ENCODE results near the gene MAP3K20.
"Not testable (repeated sequence)": the region's sequence is repeated elsewhere in the genome, so short reads cannot be mapped to it uniquely, and the experiment has no call there.

The MAP3K20 gene

GRCh38 chr2:173235947-173236803, 160.5 kb downstream of the MAP3K20 start:
- DNase-seq (ENCODE audit: low read depth) = no peak

- no peak for DNase-seq (ENCODE audit: low read depth)
Measured at GRCh38 chr2:173238385-173238784, 162.7 kb downstream of the MAP3K20 start.

- DNase-seq (ENCODE audit: low read depth) = no peak
Measured at GRCh38 chr2:173238831-173239230, 163.2 kb downstream of the MAP3K20 start.

GRCh38 chr2:173239644-173240043, 164.0 kb downstream of the MAP3K20 start:
- peak; percentile 4 for DNase-seq (ENCODE audit: low read depth)

DNA sequence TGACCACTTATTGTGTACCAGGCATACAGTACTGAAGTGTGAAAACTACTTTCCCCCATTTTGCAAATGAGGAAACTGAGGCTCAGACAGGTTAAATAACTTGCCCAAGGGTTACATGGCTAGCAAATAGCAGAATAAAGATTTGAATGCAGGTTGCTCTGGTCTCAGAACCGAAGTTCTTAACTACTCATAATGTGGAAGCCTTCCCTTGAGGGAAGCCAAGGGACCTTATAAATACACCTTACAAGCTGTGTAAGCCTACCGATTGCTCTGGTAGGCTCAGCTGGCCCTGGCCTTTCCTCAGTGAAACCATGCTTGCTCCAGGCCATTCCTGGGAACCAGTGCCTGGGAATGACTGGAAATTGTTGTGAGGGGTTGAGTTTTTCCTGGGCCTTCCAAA, 164.4 kb downstream of the MAP3K20 start:
- no peak for DNase-seq (ENCODE audit: low read depth)

- no peak for DNase-seq (ENCODE audit: low read depth)
Measured at GRCh38 chr2:173241643-173242042, 166.0 kb downstream of the MAP3K20 start.

GRCh38 chr2:173247156-173247555, 171.5 kb downstream of the MAP3K20 start:
- DNase-seq (ENCODE audit: low read depth) = no peak

- no peak for DNase-seq (ENCODE audit: low read depth)
Measured at GRCh38 chr2:173248381-173248780, 172.7 kb downstream of the MAP3K20 start.

- DNase-seq (ENCODE audit: low read depth) = no peak
Measured at GRCh38 chr2:173249661-173250641, 174.3 kb downstream of the MAP3K20 start.

- DNase-seq (ENCODE audit: low read depth) = no peak
Measured at GRCh38 chr2:173251225-173251624, 175.6 kb downstream of the MAP3K20 start.

DNA sequence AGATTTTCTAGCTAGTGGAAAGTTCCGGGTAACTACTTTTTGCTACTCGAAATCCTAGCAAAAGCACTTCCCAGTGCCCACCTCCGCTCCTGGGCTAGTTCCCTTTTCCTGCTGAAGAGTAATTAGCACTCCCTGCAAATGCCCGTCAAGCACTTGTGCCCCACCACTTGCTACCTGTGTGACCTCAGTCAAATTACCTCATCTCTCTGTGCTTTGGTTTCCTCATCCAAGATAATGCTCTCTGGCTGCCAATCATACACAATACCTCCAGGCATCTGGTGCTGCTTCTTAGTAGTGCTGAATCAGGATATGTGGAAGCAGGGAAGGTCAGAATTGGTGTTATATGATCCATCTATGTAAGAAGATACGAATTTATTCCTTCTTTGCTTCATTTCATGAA, 176.9 kb downstream of the MAP3K20 start:
- DNase-seq (ENCODE audit: low read depth) = no peak

DNA sequence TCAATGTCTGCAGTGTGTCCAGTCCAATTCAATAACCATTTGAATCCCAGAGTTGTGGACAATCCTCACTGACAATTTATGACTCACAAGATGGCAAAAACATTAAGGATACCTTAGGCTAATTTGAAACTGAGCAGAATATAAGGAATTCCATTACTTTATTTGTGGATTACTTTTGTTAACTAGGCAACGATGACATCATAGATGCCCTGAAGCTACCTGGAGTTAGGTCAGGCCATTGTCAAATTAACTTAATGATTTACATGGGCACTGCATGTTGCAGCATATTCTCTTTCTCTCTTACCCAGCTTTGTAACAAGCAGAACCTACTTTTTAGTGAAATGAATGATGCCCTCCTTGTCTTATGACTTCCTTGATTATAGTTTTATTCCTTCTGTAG, 179.0 kb downstream of the MAP3K20 start:
- DNase-seq (ENCODE audit: low read depth) = peak; percentile 16

GRCh38 chr2:173258701-173259100, 183.1 kb downstream of the MAP3K20 start:
- DNase-seq (ENCODE audit: low read depth) = no peak

DNA sequence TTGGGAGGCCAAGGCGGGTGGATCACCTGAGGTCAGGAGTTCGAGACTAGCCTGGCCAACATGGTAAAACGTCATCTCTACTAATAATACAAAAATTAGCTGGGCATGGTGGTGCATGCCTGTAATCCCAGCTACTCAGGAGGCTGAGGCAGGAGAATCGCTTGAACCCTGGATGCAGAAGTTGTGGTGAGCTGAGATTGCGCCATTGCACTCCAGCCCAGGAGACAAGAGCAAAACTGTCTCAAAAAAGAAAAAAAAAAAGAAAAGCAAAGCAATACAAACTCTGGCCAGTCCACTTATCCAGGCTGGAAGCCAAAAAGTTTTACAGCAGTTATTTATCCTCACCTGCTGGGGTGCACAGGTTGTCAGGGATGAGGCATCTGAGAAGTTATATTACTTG, 186.7 kb downstream of the MAP3K20 start:
- DNase-seq (ENCODE audit: low read depth) = not testable (repeated sequence)

DNA sequence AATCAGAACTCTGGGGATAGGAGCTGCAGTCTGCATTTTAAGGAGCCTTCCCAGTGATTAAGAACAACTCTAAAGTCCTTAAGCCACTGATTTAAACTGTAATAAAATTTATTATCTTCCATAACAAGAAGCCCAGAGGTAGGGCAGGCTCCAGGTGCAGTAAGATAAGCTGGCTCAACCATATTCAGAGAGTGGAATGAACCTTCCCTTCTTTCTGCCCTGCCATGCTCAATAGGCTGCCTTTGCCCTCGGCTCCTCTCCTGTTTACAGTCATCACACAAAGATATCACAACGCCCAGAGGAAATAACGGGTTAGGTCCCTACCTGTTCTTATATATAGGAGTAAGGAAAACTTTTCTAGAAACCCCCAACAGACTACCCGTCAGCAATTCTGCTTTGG, 188.5 kb downstream of the MAP3K20 start:
- DNase-seq (ENCODE audit: low read depth) = no peak

GRCh38 chr2:173264603-173265366, 189.1 kb downstream of the MAP3K20 start:
- DNase-seq (ENCODE audit: low read depth) = no peak

- DNase-seq (ENCODE audit: low read depth) = no peak
Measured at GRCh38 chr2:173271135-173271534, 195.5 kb downstream of the MAP3K20 start.

GRCh38 chr2:173271825-173272224, 196.2 kb downstream of the MAP3K20 start:
- no peak for DNase-seq (ENCODE audit: low read depth)

DNA sequence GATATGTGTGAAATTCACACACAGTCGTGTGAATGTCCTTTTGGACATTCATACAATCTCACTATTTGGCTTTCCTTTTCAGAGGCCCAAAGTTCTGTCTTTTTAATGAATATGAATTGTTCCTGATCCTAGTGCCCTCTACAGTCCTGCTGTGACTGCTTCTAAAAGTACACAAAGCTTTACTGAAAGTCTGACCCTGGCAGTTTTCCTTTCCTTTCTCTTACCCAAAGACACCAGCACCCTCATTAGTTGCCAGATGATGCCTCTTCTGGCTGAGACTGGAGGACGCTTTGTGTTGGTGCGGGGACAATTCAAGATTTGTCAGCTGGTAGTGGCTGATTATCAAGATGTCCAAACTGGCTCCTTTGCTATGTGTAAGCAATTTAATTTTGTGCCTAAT, 197.2 kb downstream of the MAP3K20 start:
- DNase-seq (ENCODE audit: low read depth) = no peak

DNA sequence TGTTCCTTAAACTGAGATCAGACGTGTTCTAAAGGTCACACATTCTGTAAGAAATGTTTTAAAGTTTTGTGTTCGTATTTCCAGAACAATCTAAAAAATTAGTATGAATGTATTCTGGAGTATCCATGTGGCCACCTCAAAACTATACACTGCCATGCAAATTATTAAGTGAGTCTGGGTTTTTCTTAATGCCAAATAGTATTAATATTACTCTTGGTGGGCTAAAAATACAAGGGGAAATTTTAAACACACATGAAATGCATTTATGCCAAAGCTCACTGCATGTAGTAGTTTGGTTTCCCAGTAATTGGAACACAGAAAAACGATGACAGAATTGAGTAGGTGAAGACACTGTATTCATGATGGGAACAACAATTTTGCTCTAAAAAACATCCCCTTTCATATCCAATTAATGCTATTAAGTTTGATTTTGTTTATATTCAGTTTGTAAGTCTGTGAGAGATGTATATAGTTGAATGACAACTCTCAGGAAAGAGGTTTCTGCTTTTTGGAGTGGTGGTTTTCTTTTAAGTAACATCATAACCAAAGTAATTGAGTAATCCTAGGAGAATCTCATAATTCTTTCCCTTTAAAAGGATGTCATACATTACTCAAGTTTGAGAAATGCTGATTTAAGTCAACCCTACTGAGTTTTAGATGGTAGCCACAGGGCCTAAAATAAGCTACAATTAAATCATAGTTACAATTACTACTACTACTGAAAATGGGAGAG, 203.3 kb downstream of the MAP3K20 start:
- peak; percentile 42 for DNase-seq (ENCODE audit: low read depth)

DNA sequence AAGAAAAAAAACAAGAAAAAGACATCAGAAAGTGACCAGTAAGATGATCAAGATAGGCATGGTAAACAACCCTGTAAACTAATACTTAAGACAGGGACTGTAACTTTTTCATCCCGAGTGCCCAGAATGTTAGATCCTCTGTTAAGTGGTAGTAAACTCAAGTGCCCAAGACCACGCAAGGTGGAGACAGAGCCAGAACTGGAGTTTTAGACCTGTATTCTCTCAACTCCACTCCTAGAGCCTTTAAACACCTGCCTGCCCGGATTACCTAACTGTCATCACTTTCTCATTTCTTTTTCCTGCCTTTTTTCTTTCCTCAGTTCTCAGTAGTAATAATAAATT, 203.9 kb downstream of the MAP3K20 start:
- no peak for DNase-seq (ENCODE audit: low read depth)

DNA sequence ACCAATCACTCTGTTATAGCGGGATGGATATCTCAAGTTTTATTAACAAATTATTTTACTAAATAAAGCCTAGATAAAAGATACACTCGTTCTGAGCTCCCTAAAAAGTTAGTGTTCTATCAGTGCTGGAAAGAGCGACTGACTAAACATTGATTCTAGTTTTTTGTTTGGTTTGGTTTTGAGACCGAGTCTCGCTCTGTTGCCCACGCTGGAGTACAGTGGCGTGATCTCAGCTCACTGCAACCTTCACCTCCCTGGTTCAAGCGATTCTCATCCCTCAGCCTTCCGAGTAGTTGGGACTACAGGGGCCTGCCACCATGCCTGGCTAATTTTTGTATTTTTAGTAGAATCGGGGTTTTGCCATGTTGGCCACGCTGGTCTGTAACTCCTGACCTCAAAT, 205.2 kb downstream of the MAP3K20 start:
- DNase-seq (ENCODE audit: low read depth) = no peak

Measured in EH (cell line).